Memory B cell (primary cell): Measurements from ENCODE around the gene SERINC4.
"Not testable (repeated sequence)": the region's sequence is repeated elsewhere in the genome, so short reads cannot be mapped to it uniquely, and the experiment has no call there.

Experiments
- ATAC-seq: fragments of 150-1000 bp; cut with Tn5 transposase; 2 replicates; pipeline ENCODE4 v1.10.0; 2021; ENCODE audit warnings: low read depth, mild to moderate bottlenecking, moderate library complexity
- DNase-seq, 2 donors: peaks; one replicate each; pipeline ENCODE4 v3.0.0; 2022; ENCODE audit warnings: low spot score in 2 of 2
- H3K27ac Mint-ChIP-seq: one replicate; pipeline ENCODE4 v1.8.0; 2022; ENCODE audit warnings: mild to moderate bottlenecking, moderate library complexity, mixed read lengths
- H3K27me3 Mint-ChIP-seq: one replicate; pipeline ENCODE4 v1.8.0; 2022; ENCODE audit warnings: mixed read lengths
- H3K36me3 Mint-ChIP-seq: one replicate; pipeline ENCODE4 v1.8.0; 2022; ENCODE audit warnings: mild to moderate bottlenecking, mixed read lengths
- H3K4me1 Mint-ChIP-seq: one replicate; pipeline ENCODE4 v1.8.0; 2022; ENCODE audit warnings: mixed read lengths
- H3K4me3 Mint-ChIP-seq: one replicate; pipeline ENCODE4 v1.8.0; 2022; ENCODE audit warnings: mild to moderate bottlenecking, moderate library complexity, mixed read lengths
- H3K9me3 Mint-ChIP-seq: one replicate; pipeline ENCODE4 v1.8.0; 2022; ENCODE audit warnings: mixed read lengths

The SERINC4 gene

GRCh38 chr15:43751885-43752284 lies 48.1 kb downstream of the SERINC4 start:
- ATAC-seq (no peak), DNase-seq (no peak)
- no peaks in the 10 kb centered on the region for H3K9me3 Mint-ChIP-seq
- H3K27ac Mint-ChIP-seq, result no peak overlapping the region
- H3K4me1 Mint-ChIP-seq, result peaks cover 23% of the 10 kb centered on the region
- H3K4me3 Mint-ChIP-seq, result no peak overlapping the region
- peaks cover 15% of the 10 kb centered on the region for H3K36me3 Mint-ChIP-seq
- H3K27me3 Mint-ChIP-seq, result no peaks in the 10 kb centered on the region

- peak; percentile 50 for ATAC-seq
- H3K36me3 Mint-ChIP-seq, result peaks cover 12% of the 10 kb centered on the region
- H3K27ac Mint-ChIP-seq, result peak overlapping the region; percentile 60
- H3K9me3 Mint-ChIP-seq, result no peaks in the 10 kb centered on the region
- peaks cover 25% of the 10 kb centered on the region for H3K4me1 Mint-ChIP-seq
- peak in 1 of 2 donors; percentile 52 for DNase-seq
- no peaks in the 10 kb centered on the region for H3K27me3 Mint-ChIP-seq
- H3K4me3 Mint-ChIP-seq, result peak overlapping the region; percentile 64
Observed at GRCh38 chr15:43749690-43750345, 50.2 kb downstream of the SERINC4 start.

GRCh38 chr15:43748376-43748775 lies 51.6 kb downstream of the SERINC4 start:
- no peaks in the 10 kb centered on the region for H3K9me3 Mint-ChIP-seq
- DNase-seq (no peak), ATAC-seq (no peak)
- no peaks in the 10 kb centered on the region for H3K27me3 Mint-ChIP-seq
- H3K4me1 Mint-ChIP-seq, result peaks cover 29% of the 10 kb centered on the region
- H3K27ac Mint-ChIP-seq, result no peak overlapping the region
- H3K4me3 Mint-ChIP-seq, result peak overlapping the region; percentile 29
- H3K36me3 Mint-ChIP-seq, result peaks cover 10% of the 10 kb centered on the region

GRCh38 chr15:43746903-43747309 lies 53.1 kb downstream of the SERINC4 start:
- H3K36me3 Mint-ChIP-seq, H3K9me3 Mint-ChIP-seq, H3K27me3 Mint-ChIP-seq: not testable (repeated sequence)
- Mint-ChIP-seq H3K4me1 (peaks cover 26% of the 10 kb centered on the region), H3K4me3 (peak overlapping the region; percentile 96), H3K27ac (peak overlapping the region; percentile 98)
- peak; percentile 20 for DNase-seq
- ATAC-seq, result peak; percentile 16

GRCh38 chr15:43746245-43746902 lies 53.6 kb downstream of the SERINC4 start, which contains the start of gene PDIA3:
TSS of gene PDIA3 (plus strand) at chr15:43746438. CDS start at chr15:43746540, 102 bp downstream.
- Mint-ChIP-seq H3K4me1 (peaks cover 23% of the 10 kb centered on the region), H3K4me3 (peak within 1 kb of the TSS; percentile 96), H3K27ac (peak within 1 kb of the TSS; percentile 98)
- not testable (repeated sequence) for H3K9me3 Mint-ChIP-seq, H3K36me3 Mint-ChIP-seq, H3K27me3 Mint-ChIP-seq
- ATAC-seq (peak; percentile 70), DNase-seq (peak; percentile 78 to 87)
